GM10266 (cell line): ENCODE results near the gene DEXI.
"Not testable (repeated sequence)": the region's sequence is repeated elsewhere in the genome, so short reads cannot be mapped to it uniquely, and the experiment has no call there.

Experiments
- DNase-seq: peaks from one replicate; pipeline ENCODE4 v3.0.0; 2012; ENCODE audit errors: extremely low spot score
- TF ChIP-seq, protein P1 (sequence below): IDR thresholded peaks from 2 replicates; pipeline ENCODE4 v1.5.1; 2012; ENCODE audit warnings: mild to moderate bottlenecking, low read depth; ENCODE audit not compliant: control insufficient read depth, insufficient read depth; ENCODE audit errors: missing control alignments

Gene DEXI

DNA sequence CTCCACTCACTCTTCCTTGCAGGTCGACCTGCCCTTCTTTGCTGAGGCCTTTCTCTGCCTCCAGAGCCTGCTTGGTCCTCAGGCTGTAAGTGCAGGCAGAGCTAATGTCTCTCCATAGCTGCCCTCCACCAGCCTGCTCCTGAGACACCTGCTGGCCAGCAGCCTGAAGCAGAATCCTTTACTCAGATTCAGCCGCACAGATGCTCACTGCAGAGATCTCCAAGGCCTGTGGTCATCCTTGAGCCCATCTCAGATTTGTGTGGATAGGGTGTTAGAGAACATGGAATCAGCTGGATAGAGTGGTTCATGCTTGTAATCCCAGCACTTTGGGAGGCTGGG lies 11.5 kb downstream of the DEXI start:
- TF ChIP-seq, protein P1, sequence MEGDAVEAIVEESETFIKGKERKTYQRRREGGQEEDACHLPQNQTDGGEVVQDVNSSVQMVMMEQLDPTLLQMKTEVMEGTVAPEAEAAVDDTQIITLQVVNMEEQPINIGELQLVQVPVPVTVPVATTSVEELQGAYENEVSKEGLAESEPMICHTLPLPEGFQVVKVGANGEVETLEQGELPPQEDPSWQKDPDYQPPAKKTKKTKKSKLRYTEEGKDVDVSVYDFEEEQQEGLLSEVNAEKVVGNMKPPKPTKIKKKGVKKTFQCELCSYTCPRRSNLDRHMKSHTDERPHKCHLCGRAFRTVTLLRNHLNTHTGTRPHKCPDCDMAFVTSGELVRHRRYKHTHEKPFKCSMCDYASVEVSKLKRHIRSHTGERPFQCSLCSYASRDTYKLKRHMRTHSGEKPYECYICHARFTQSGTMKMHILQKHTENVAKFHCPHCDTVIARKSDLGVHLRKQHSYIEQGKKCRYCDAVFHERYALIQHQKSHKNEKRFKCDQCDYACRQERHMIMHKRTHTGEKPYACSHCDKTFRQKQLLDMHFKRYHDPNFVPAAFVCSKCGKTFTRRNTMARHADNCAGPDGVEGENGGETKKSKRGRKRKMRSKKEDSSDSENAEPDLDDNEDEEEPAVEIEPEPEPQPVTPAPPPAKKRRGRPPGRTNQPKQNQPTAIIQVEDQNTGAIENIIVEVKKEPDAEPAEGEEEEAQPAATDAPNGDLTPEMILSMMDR, result peak; percentile 14
- no peak for DNase-seq

DNA sequence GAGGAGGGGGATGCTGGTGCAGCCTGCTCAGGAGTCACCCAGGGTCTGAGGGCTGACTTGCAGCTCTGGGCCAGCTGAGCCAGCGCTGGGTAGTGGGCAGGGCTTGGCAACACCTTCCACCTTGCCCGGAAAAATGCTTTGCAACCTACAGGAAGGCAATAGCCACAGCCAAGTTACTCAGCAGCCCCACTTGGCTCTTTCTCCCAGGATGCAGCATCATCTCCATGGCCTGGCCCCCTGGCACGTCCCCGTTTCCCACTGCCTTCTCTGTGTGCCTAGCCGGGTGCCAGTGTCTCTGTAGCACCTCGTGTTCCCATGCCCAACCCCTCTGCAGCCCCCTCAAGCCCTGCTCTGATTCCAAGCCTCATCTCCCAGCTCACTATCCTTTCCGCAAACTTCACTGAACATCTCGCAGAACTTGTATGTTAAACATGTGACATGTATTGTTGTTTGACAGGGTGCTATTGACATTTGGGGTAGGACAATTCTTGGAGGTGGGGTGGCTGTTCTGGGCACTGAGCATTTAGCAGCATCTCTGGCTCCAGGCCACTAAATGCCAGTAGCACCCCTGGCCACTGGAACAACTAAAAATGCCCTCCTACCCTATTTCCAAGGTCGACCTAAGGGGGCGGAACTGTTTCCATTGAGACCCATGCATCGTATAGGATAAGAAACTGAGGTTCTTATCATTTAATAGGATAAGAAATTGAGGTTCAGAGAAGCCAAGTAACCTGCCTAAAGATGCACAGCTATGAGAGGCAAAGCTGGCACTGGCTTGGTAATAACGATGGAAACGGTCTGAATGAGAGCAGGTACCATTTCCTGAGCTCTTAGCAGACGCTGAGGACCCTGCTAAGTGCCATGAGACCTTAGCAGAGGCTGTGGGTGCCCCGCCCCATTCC lies 12.2 kb downstream of the DEXI start:
- no peak for DNase-seq
- TF ChIP-seq, protein P1, result no peak

DNA sequence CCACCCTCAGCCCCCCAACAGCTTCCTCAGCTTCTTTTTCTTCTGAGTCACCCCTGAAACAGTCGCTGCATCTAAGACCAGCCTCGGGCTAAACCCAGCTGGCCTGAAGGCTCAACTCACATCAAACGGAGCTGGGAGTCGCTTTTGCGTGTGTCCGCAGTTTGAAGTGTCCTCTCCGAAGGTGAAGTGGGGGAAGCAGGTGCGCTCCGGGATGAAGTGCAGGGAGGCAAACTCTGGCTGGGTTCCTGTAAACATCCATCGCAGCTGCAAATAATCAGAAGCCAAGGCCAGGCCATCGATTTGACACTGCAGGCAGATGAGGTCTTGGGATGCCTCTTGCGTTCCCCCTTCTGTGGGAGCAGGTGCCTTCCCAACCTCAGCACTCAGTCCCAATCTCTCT lies 13.2 kb downstream of the DEXI start:
- not testable (repeated sequence) for DNase-seq

DNA sequence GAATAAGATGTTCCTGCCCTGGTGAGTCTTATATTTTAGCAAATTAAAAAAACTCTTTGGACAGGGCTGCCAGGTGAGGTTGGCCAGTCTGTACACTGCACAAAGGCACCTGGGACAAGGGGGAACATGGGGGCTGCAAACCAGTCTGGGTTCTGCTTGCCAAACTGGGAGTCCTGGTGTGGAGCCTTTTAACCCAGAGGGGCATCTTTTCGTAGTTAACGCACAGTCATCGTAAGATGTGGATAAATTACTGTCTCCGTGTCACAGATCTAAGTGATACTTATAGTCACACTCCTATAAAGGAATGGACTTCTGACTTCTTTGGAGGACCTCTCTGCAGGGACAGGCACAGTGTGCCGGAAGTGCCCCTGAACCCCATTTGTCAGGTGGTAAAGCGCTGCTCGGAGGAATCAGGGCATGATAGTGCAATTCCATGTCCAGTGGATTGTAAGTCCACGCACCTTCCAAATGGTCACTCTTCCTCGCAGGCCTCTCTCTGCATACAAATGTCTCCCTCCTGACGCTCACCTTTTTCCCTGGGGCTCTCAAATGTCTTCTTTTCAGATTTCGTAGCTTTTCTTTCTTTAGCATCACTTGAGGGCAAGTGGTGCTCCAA lies 14.7 kb downstream of the DEXI start:
- TF ChIP-seq, protein P1, result no peak
- DNase-seq, result no peak

DNA sequence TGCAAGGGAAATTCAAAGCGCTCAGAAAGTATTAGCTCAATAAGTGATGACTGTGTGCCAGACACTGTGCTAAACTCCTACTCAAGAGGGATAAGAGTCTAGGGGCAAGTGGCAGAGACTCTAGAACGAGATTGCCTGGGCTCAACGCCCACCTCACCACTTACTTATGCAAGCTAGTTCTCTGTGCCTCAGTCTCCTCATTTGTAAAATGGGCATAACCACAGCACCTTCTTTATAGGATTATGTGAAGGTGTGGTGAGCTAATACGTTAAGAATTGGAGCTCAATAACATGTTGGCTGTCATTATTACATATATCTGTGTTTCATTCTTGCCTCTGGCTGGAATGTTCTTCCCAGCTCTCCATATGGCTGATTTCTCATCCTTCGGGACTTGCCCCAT lies 15.4 kb downstream of the DEXI start:
- TF ChIP-seq, protein P1, result no peak
- no peak for DNase-seq

DNA sequence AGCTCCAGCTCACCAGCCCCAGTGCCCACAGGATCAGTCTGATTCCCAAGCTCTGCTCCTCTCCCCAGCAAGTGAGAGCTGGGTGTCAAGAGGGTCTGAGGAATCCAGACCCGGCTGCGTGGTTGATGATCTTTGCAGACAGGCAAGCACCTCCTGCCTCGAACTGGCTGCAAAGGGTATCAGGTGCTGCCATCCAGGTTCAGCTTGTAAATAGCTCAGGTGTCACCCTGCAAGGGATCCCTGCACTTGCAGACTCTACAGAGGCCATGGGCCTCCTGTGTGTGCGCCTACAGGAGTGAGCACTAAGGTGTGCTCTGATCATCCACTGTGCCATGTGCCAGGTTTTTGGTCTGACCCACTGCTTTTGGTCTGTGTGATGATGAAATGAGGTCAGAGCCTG lies 16.2 kb downstream of the DEXI start:
- TF ChIP-seq, protein P1, result no peak
- no peak for DNase-seq

DNA sequence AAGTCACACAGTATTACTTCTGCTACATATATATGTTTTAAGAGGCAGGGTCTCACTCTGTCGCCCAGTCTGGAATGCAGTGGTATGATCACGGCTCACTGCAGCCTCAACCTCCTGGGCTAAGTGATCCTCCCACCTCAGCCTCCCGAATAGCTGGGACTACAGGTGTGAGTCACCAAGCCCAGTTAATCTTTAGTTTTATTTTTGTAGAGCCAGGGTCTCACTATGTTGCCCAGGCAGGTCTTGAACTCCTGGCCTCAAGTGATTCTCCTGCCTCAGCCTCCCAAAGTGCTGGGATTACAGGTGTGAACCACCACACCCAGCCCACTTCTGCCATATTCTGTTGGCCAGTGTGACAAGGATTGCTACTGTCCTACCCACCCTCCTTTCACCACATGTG lies 17.0 kb downstream of the DEXI start:
- DNase-seq, result not testable (repeated sequence)

DNA sequence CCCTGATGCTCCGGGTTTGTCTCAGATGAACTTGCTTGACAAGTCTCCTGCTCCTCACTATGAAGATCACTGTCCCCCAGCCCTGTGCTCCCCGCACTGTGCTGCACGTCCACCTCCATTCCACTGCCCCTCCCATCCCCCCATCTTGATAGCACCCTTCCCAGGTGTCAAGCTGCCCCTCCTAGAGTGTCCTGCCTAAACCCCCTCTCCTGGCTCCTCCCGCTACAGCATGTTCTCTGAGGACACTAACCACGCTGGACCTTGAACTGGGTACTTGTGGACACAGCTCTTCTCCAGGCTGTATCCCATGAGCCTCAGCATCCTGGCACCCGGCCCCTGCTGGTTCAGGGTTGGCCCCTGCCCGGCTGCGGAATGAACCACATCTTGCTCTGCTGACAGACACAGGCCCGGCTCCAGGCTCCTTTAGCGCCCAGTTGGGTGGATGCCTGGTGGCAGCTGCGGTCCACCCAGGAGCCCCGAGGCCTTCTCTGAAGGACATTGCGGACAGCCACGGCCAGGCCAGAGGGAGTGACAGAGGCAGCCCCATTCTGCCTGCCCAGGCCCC lies 18.5 kb downstream of the DEXI start:
- TF ChIP-seq, protein P1, result no peak
- no peak for DNase-seq
